Mammary epithelial cell (primary cell): ENCODE data around the gene GLRX3.

Experiments
- CTCF ChIP-seq, 2 donors: IDR thresholded peaks in 1 of 2; conservative IDR thresholded peaks in 1 of 2; 2 replicates each; pipeline ENCODE4 v1.5.1; 2011 to 2012; ENCODE audit warnings: inconsistent platforms in 2 of 2, low read length in 2 of 2, mild to moderate bottlenecking in 2 of 2, control low read depth in 1 of 2, low read depth in 1 of 2; ENCODE audit not compliant: insufficient read depth in 1 of 2; ENCODE audit errors: extremely low read depth in 1 of 2
- EZH2 ChIP-seq: IDR thresholded peaks from 2 replicates; pipeline ENCODE4 v1.6.1; 2012; ENCODE audit warnings: low read length, inconsistent platforms, borderline replicate concordance

GRCh38 chr10:130110246-130111112 is 25.7 kb upstream of the GLRX3 start, which contains the start of gene C10orf143:
- TF ChIP-seq CTCF (conservative IDR thresholded peaks at IDR 0.05 in 1 of 2, IDR thresholded peaks at IDR 0.05 in 1 of 2; ENCODE audit: extremely low read depth in 1 of 2, insufficient read depth in 1 of 2, low read depth in 1 of 2, low read length in 2 of 2): no peak
- no peak for TF ChIP-seq EZH2
